CD14-positive monocyte (primary cell): ENCODE data around the gene EDC4. TPM values are rescaled to one million over a fixed set of nuclear protein-coding genes. Genes with fewer than 3 reads are reported as not detected.
A peak's percentile ranks its signal among the peaks of the same experiment; 100 is the strongest.

Source experiments
- DNase-seq, 3 donors: peaks; one replicate each; pipeline ENCODE4 v3.0.0-alpha.2; 2011 to 2022
- H2AFZ ChIP-seq: 2 replicates; pipeline ENCODE4 v1.6.0; 2012; ENCODE audit warnings: mild to moderate bottlenecking, low read depth, low read length, inconsistent platforms; ENCODE audit not compliant: insufficient read depth, poor library complexity, severe bottlenecking
- H3K27ac ChIP-seq, 2 donors: 1 replicate in 1 of 2; 2 replicates in 1 of 2; pipeline ENCODE4 v1.5.1; 2012 to 2013; ENCODE audit warnings: low read length in 2 of 2, control low read depth in 1 of 2, inconsistent platforms in 1 of 2, low read depth in 1 of 2, mild to moderate bottlenecking in 1 of 2
- H3K27me3 ChIP-seq, 2 donors: one replicate each; pipeline versions ENCODE4 v1.6.0 to v1.6.1; 2011 to 2013; ENCODE audit warnings: low read length in 2 of 2; ENCODE audit not compliant: control insufficient read depth in 2 of 2, insufficient read depth in 2 of 2
- H3K36me3 ChIP-seq, 2 donors: replicated peaks in 1 of 2; 1 replicate in 1 of 2; 2 replicates in 1 of 2; pipeline versions ENCODE4 v1.5.1 to v1.6.1; 2012 to 2013; ENCODE audit warnings: low read length in 2 of 2, control low read depth in 1 of 2, inconsistent platforms in 1 of 2, mild to moderate bottlenecking in 1 of 2; ENCODE audit not compliant: insufficient read depth in 2 of 2, control insufficient read depth in 1 of 2
- H3K4me1 ChIP-seq, 2 donors: 1 replicate in 1 of 2; 2 replicates in 1 of 2; pipeline versions ENCODE4 v1.5.1 to v1.6.1; 2012 to 2013; ENCODE audit warnings: low read length in 2 of 2, control low read depth in 1 of 2, inconsistent platforms in 1 of 2, mild to moderate bottlenecking in 1 of 2, moderate library complexity in 1 of 2; ENCODE audit not compliant: insufficient read depth in 2 of 2, control insufficient read depth in 1 of 2
- H3K4me2 ChIP-seq: replicated peaks from 2 replicates; pipeline ENCODE3; 2012; ENCODE audit warnings: low read length, moderate library complexity, mild to moderate bottlenecking; ENCODE audit not compliant: poor library complexity, severe bottlenecking; ENCODE audit errors: extremely low read depth
- H3K4me3 ChIP-seq, 3 experiments: fragments of 200-600 bp in 1 of 3; sonication (generic) in 1 of 3; replicated peaks in 1 of 3; 1 replicate in 2 of 3; 2 replicates in 1 of 3; pipeline ENCODE4 v1.5.1; 2011 to 2013; ENCODE audit warnings: low read length in 3 of 3, mild to moderate bottlenecking in 3 of 3, control low read depth in 2 of 3, low read depth in 2 of 3, inconsistent platforms in 1 of 3, moderate library complexity in 1 of 3
- H3K79me2 ChIP-seq: 2 replicates; pipeline ENCODE4 v1.6.0; 2012; ENCODE audit warnings: mild to moderate bottlenecking, control low read depth, inconsistent platforms, low read length, moderate library complexity; ENCODE audit not compliant: insufficient read depth
- H3K9ac ChIP-seq: 2 replicates; pipeline ENCODE4 v1.6.0; 2017; ENCODE audit warnings: low read length, mild to moderate bottlenecking; ENCODE audit not compliant: insufficient read depth, poor library complexity, severe bottlenecking
- H3K9me3 ChIP-seq, 2 donors: replicated peaks in 1 of 2; 1 replicate in 1 of 2; 2 replicates in 1 of 2; pipeline versions ENCODE4 v1.5.1 to v1.6.1; 2012 to 2013; ENCODE audit warnings: low read length in 2 of 2, control low read depth in 1 of 2; ENCODE audit not compliant: control insufficient read depth in 1 of 2, insufficient read depth in 1 of 2
- H4K20me1 ChIP-seq: 2 replicates; pipeline ENCODE4 v1.6.0; 2012; ENCODE audit warnings: mild to moderate bottlenecking, low read length, control low read depth, moderate library complexity; ENCODE audit not compliant: insufficient read depth
- H3K27ac Mint-ChIP-seq, 7 donors: one replicate each; pipeline ENCODE4 v1.8.0; 2020; ENCODE audit warnings: mild to moderate bottlenecking in 7 of 7, mixed read lengths in 7 of 7, moderate library complexity in 6 of 7, inconsistent platforms in 2 of 7
- H3K27me3 Mint-ChIP-seq, 3 donors: one replicate each; pipeline ENCODE4 v1.8.0; 2021 to 2022; ENCODE audit warnings: low read depth in 3 of 3, mild to moderate bottlenecking in 3 of 3, mixed read lengths in 3 of 3, moderate library complexity in 3 of 3, inconsistent platforms in 1 of 3
- H3K36me3 Mint-ChIP-seq, 2 donors: one replicate each; pipeline ENCODE4 v1.8.0; 2020; ENCODE audit warnings: mixed read lengths in 2 of 2, inconsistent platforms in 1 of 2, mild to moderate bottlenecking in 1 of 2
- H3K4me1 Mint-ChIP-seq: one replicate; pipeline ENCODE4 v1.8.0; 2020; ENCODE audit warnings: mild to moderate bottlenecking, mixed read lengths
- H3K4me3 Mint-ChIP-seq, 2 donors: one replicate each; pipeline ENCODE4 v1.8.0; 2020; ENCODE audit warnings: mild to moderate bottlenecking in 2 of 2, mixed read lengths in 2 of 2, moderate library complexity in 1 of 2
- H3K9me3 Mint-ChIP-seq, 7 donors: one replicate each; pipeline ENCODE4 v1.8.0; 2020 to 2022; ENCODE audit warnings: mixed read lengths in 7 of 7, mild to moderate bottlenecking in 6 of 7, moderate library complexity in 6 of 7, inconsistent platforms in 2 of 7
- CTCF ChIP-seq: fragments of 200-600 bp; IDR thresholded peaks from one replicate; pipeline ENCODE4 v1.8.0; 2022; ENCODE audit warnings: antibody characterized with exemption, mild to moderate bottlenecking
- WGBS: methylation state at CpG from one replicate; pipeline ENCODE4 v1.1.5; 2013; ENCODE audit warnings: missing lambda C conversion rate; ENCODE audit not compliant: insufficient coverage; 5-methylcytosine and 5-hydroxymethylcytosine counted together
- intact Hi-C, 2 donors: fragments of 100-400 bp; cut with micrococcal nuclease; formaldehyde crosslinking; loops; one replicate each; pipeline versions ENCODE4 v1.15.0 to v1.15.1; 2023
- polyA plus RNA-seq, 3 donors: library from polyadenylated mRNA; depleted of rRNA in 1 of 3; unstranded in 2 of 3; stranded (reverse) in 1 of 3; fragments of 300-500 nt in 2 of 3; fragments of >200 nt in 1 of 3; fragmentation: Illumina TruSeq in 2 of 3; gene quantifications; 1 replicate in 2 of 3; 2 replicates in 1 of 3; pipeline ENCODE4 v1.2.3, GENCODE V29; 2012 to 2021

EDC4 gene
- polyA plus RNA-seq, 3 donors: 13.7 to 84.9 (median 18.2) TPM

- Histone ChIP-seq H2AFZ (no peak overlapping the region), H3K4me2 (no peak overlapping the region), H4K20me1 (peaks cover 91% of the 10 kb centered on the region), H3K27me3 (no peaks in the 10 kb centered on the region), H3K9ac (no peak overlapping the region), H3K27ac (no peak overlapping the region), H3K4me1 (no peaks in the 10 kb centered on the region), H3K79me2 (peaks cover 36% of the 10 kb centered on the region), H3K36me3 (peaks cover 46 to 81% of the 10 kb centered on the region in 2 donors), H3K4me3 (no peak overlapping the region), H3K9me3 (no peaks in the 10 kb centered on the region)
- Mint-ChIP-seq H3K4me1 (peaks cover 5% of the 10 kb centered on the region), H3K4me3 (no peak overlapping the region), H3K27me3 (peaks cover 0 to 2% (median 0%) of the 10 kb centered on the region in 3 donors), H3K9me3 (no peaks in the 10 kb centered on the region), H3K27ac (peak overlapping the region in 1 of 7 donors; percentile 65), H3K36me3 (peaks cover 45 to 69% of the 10 kb centered on the region in 2 donors)
- intact Hi-C loops: no loop called here
- WGBS: 75% methylated on average over 4 of the region's 5 CpGs
- no peak for DNase-seq
- TF ChIP-seq CTCF: no peak
Observed at GRCh38 chr16:67922221-67922620, 49.4 kb downstream of the EDC4 start.

- H3K27ac Mint-ChIP-seq: peak overlapping the region in 1 of 7 donors; percentile 54
- H3K9me3 ChIP-seq: no peaks in the 10 kb centered on the region
- no peak for DNase-seq
- peaks cover 46 to 81% of the 10 kb centered on the region in 2 donors for H3K36me3 ChIP-seq
- no peaks in the 10 kb centered on the region for H3K9me3 Mint-ChIP-seq
- TF ChIP-seq CTCF: no peak
- H3K4me2 ChIP-seq: no peak overlapping the region
- H3K27me3 ChIP-seq: no peaks in the 10 kb centered on the region
- intact Hi-C loops: no loop called here
- H3K4me1 Mint-ChIP-seq: peaks cover under 1% of the 10 kb centered on the region
- no peak overlapping the region for H3K27ac ChIP-seq
- peaks cover 31% of the 10 kb centered on the region for H3K79me2 ChIP-seq
- 78% methylated on average over 4 of the region's 8 CpGs for WGBS
- no peak overlapping the region for H3K4me3 ChIP-seq
- no peak overlapping the region for H3K4me3 Mint-ChIP-seq
- H2AFZ ChIP-seq: no peak overlapping the region
- H3K9ac ChIP-seq: no peak overlapping the region
- H3K36me3 Mint-ChIP-seq: peaks cover 44 to 69% of the 10 kb centered on the region in 2 donors
- H3K27me3 Mint-ChIP-seq: peaks cover 0 to 2% (median 0%) of the 10 kb centered on the region in 3 donors
- H3K4me1 ChIP-seq: no peaks in the 10 kb centered on the region
- peaks cover 91% of the 10 kb centered on the region for H4K20me1 ChIP-seq
Observed at GRCh38 chr16:67922740-67923139, 49.9 kb downstream of the EDC4 start.
